LNCaP clone FGC (cell line): ENCODE measurements around the gene HERC4.
A peak's percentile ranks its signal among the peaks of the same experiment; 100 is the strongest.

Experiments
- DNase-seq: peaks from one replicate; pipeline ENCODE4 v3.0.0-alpha.2; 2011; ENCODE audit warnings: low read depth
- H3K4me3 ChIP-seq: 2 replicates; pipeline ENCODE4 v1.5.1; 2011; ENCODE audit warnings: mild to moderate bottlenecking, low read depth, low read length, control low read depth
- TF ChIP-seq, protein P1 (sequence below): IDR thresholded peaks from 2 replicates; pipeline ENCODE4 v1.5.1; 2012; ENCODE audit warnings: mild to moderate bottlenecking; ENCODE audit not compliant: control insufficient read depth, insufficient read depth; ENCODE audit errors: extremely low read depth

HERC4 gene

DNA sequence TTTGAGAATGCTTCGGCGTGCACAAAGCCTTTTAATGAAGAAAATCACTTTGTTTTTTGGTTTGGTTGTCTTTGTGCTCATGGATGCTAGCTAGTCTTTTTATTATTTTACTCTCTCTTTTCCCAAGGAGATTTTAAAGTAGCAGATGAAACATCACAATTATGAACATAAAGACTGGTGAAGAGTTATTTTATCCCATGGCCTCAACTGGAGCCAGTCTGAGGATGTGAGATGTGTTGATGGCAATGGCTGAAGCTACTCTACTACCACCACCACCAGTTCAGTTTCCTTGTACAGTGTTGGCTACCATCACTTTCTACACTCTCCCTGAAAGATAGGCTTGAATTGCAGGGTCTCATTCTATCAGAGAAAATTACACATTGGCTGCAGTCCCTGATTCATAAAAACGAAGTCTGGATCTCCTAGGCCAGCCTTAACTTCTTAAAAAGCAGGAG lies 494 bp upstream of the HERC4 start:
- TF ChIP-seq, protein P1, sequence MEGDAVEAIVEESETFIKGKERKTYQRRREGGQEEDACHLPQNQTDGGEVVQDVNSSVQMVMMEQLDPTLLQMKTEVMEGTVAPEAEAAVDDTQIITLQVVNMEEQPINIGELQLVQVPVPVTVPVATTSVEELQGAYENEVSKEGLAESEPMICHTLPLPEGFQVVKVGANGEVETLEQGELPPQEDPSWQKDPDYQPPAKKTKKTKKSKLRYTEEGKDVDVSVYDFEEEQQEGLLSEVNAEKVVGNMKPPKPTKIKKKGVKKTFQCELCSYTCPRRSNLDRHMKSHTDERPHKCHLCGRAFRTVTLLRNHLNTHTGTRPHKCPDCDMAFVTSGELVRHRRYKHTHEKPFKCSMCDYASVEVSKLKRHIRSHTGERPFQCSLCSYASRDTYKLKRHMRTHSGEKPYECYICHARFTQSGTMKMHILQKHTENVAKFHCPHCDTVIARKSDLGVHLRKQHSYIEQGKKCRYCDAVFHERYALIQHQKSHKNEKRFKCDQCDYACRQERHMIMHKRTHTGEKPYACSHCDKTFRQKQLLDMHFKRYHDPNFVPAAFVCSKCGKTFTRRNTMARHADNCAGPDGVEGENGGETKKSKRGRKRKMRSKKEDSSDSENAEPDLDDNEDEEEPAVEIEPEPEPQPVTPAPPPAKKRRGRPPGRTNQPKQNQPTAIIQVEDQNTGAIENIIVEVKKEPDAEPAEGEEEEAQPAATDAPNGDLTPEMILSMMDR: no peak
- peak overlapping the region; percentile 91; the same call in 1 of the 2 replicates for H3K4me3 ChIP-seq
- DNase-seq: no peak

DNA sequence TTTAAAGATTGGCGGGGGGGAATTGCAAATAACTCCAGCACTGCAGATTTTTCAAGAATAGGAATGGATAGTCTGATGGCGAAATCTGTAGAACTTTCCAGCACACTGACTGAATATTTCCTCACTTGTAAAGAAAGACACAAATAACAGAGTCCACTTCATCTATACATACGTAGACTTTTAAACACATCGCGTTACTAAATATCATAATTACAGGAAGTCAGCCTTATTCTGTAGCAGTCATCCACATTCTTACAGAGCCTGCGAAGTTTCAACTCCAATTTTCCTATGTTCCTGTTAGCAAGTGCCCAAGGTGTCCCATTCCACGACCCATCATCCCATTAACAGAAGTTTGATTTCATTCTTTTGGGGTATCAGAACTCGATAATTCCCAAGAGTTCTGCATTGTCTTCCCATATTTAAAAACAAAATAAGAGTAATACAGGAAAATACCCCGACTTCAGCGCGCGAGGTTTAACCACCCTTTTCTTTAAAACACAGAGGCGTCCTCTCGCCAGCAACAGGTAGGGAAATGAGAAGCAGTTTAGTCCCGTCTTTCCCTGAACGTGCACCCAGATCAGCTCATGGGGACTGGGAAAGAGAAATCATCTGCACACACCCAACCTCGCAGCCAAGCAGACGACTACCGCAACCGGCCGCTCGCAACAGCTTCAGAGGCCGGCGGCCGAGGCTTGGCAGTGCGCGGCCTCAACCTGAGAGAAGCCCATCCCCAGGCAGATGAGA lies 880 bp downstream of the HERC4 start:
- peak overlapping the region; percentile 91 for H3K4me3 ChIP-seq
- TF ChIP-seq, protein P1: no peak
- no peak for DNase-seq

DNA sequence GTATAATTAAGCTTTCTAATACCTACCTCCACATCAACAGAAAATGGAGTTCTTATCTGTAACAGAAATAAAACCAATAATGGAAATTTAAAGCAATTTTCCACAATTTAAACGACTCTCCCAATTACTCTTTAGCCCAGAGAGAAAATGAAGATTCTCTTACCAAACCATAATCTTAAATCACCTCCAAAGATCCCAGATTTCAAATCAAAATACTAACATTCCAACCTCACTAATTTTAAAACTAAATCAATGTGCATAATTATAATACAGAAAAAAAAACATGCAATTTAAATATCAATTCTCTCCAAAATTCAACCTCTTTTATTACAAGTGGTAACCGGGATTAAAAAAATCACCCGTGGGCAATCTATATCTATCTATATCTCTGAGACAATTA lies 1.5 kb downstream of the HERC4 start:
- peak overlapping the region; percentile 91 for H3K4me3 ChIP-seq
- TF ChIP-seq, protein P1: no peak
- DNase-seq: no peak

DNA sequence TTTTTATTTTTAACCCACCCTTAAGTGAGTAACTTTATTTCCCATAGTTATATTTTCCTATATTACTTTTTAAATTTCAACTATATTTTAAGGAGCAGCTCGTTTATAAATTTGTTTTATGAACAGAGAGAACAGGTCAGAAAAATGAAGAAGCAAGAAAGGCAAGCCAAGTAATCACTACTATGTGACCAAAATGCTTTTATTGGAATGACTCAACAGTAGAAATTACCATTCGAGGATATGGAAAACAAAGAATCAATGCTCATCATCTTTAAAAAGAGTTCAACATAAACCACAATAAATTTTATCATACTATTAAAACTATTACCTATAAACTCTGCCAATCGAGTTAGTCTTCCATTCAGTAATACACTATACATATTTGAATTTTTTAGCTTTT lies 7.6 kb downstream of the HERC4 start:
- no peak overlapping the region for H3K4me3 ChIP-seq
- TF ChIP-seq, protein P1: no peak
- DNase-seq: no peak

DNA sequence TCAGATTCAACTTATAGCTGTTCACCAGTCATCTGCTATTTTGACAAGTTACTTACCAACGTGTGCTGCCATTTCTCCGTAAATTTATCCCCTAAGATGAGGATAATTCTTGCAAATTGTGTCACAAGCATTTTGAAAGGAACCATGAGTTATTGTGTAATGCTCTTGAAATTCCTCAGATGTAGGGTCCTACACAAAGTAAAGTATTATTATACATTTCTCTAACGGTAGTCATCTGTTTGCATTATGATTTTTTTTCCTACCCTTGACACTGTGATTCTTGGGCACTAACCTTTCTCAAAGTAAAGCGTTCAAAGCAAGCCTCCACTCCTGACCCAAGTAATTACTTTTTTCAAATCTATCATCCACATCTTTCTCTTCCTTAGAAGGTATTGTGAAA lies 8.1 kb downstream of the HERC4 start:
- TF ChIP-seq, protein P1: no peak
- no peak for DNase-seq
- H3K4me3 ChIP-seq: no peak overlapping the region

DNA sequence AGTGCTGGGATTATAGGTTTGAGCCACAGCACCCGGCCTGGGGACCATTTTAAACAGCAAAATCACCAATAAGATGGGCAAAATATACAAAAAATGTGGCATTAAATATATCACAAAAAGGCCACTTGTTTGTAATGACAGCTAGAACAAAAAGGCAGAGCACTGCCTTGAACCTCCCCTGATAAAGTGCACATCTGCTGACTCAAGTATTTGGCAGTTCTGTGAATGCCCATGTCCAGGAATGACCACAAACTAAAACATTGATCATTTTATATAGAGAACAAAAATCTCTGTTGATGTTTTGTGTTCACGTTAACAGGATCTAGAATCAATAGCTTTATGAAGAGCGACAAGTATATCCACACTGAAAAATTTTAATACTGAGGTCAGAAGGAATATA lies 21.5 kb downstream of the HERC4 start:
- DNase-seq: no peak
- no peak overlapping the region for H3K4me3 ChIP-seq
- TF ChIP-seq, protein P1: no peak

DNA sequence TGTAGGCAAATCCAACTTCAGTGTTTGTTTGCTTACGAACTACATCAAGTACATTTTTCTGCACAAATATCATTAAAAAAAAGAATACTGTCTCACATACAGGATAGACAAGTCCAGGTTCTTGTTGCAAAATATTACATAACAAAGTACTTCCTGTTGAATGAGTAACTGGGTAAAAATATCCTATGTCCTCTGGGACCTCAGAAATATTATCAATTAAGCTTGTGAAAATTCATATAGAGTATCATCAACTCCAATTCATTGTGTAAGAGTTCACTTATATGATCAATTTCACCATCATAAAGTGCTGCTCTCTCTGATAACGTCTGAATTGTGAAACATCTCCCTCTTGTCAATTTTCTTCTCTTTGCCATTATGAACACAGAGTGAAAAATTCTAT lies 22.6 kb downstream of the HERC4 start:
- TF ChIP-seq, protein P1: no peak
- no peak for DNase-seq
- H3K4me3 ChIP-seq: no peak overlapping the region
